MM.1S (cell line): ENCODE results near the gene PTPRA.

Experiments
- DNase-seq: peaks from one replicate; pipeline ENCODE4 v3.0.0-alpha.2; 2015
- H2AFZ ChIP-seq: fragments of 300-600 bp; sonication (generic); 2 replicates; pipeline ENCODE4 v1.6.0; 2016; ENCODE audit warnings: antibody characterized with exemption, low read length
- H3F3A ChIP-seq: fragments of 300-600 bp; sonication (generic); 2 replicates; pipeline ENCODE4 v1.6.1; 2016; ENCODE audit warnings: mild to moderate bottlenecking, antibody characterized with exemption, low read length, moderate library complexity, mixed read lengths; ENCODE audit not compliant: insufficient read depth
- H3K27ac ChIP-seq: fragments of 300-600 bp; sonication (generic); 2 replicates; pipeline ENCODE4 v1.5.1; 2016; ENCODE audit warnings: mild to moderate bottlenecking, low read length
- H3K27me3 ChIP-seq: fragments of 300-600 bp; sonication (generic); replicated peaks from 2 replicates; pipeline ENCODE4 v1.6.0; 2016; ENCODE audit warnings: low read length; ENCODE audit not compliant: insufficient read depth
- H3K36me3 ChIP-seq: fragments of 300-600 bp; sonication (generic); replicated peaks from 2 replicates; pipeline ENCODE4 v1.6.1; 2016; ENCODE audit warnings: mild to moderate bottlenecking, low read length, mixed read lengths; ENCODE audit not compliant: insufficient read depth
- H3K4me1 ChIP-seq: fragments of 300-600 bp; sonication (generic); 2 replicates; pipeline ENCODE4 v1.6.1; 2016; ENCODE audit warnings: low read length, mixed read lengths
- H3K4me2 ChIP-seq: fragments of 300-600 bp; sonication (generic); 2 replicates; pipeline ENCODE4 v1.6.0; 2016; ENCODE audit warnings: low read depth, low read length
- H3K4me3 ChIP-seq: fragments of 300-600 bp; sonication (generic); 2 replicates; pipeline ENCODE4 v1.5.1; 2016; ENCODE audit warnings: low read length, mixed read lengths
- H3K79me2 ChIP-seq: fragments of 300-600 bp; sonication (generic); 2 replicates; pipeline ENCODE4 v1.6.1; 2016; ENCODE audit warnings: mixed run types, low read length, mixed read lengths
- H3K9ac ChIP-seq: fragments of 300-600 bp; sonication (generic); 2 replicates; pipeline ENCODE4 v1.6.1; 2016; ENCODE audit warnings: low read length, mixed read lengths
- H3K9me2 ChIP-seq: fragments of 300-600 bp; sonication (generic); replicated peaks from 2 replicates; pipeline ENCODE4 v1.6.1; 2016; ENCODE audit warnings: mild to moderate bottlenecking, low read length, mixed read lengths; ENCODE audit not compliant: insufficient read depth
- H3K9me3 ChIP-seq: fragments of 300-600 bp; sonication (generic); replicated peaks from 2 replicates; pipeline ENCODE4 v1.6.1; 2016; ENCODE audit warnings: mild to moderate bottlenecking, low read length, mixed read lengths; ENCODE audit not compliant: insufficient read depth
- H4K20me1 ChIP-seq: fragments of 300-600 bp; sonication (generic); 2 replicates; pipeline ENCODE4 v1.6.1; 2016; ENCODE audit warnings: mild to moderate bottlenecking, low read length, moderate library complexity, mixed read lengths; ENCODE audit not compliant: insufficient read depth
- EZH2 ChIP-seq: fragments of 300-600 bp; sonication (generic); optimal IDR thresholded peaks from 2 replicates; pipeline ENCODE3; 2017; ENCODE audit warnings: low read depth, mild to moderate bottlenecking, antibody characterized with exemption, low read length, mixed read lengths
- EZH2phosphoT487 ChIP-seq: fragments of 300-600 bp; sonication (generic); IDR thresholded peaks from 2 replicates; pipeline ENCODE4 v1.6.1; 2018; ENCODE audit warnings: antibody characterized with exemption, low read length
- TF ChIP-seq, protein P1 (sequence below): fragments of 300-600 bp; sonication (generic); IDR thresholded peaks from 2 replicates; pipeline ENCODE4 v1.5.1; 2016; ENCODE audit warnings: antibody characterized with exemption, low read length, mixed read lengths

Gene PTPRA

DNA sequence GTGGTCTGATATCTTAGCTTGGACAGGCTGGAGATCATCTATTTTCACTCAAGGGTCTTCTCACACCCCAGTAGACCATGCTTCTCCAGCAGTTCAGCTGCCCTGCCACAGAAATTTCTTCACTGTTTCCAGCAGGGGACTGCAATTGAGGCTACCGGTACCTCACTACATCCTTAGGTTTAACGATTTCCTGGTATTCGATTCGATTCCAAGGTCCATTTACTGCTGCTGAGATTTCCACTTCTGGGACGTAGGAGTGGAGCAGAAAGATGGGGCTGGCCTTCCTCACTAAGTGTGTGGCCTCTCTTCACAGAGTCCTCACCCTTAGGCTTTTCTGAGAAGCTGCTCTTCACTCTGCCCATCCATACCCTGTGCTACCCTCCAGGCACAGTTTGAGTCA, 26.6 kb upstream of the PTPRA start:
- Histone ChIP-seq H3F3A (no peaks in the 10 kb centered on the region), H2AFZ (no peak overlapping the region), H3K4me3 (no peak overlapping the region), H3K27me3 (no peaks in the 10 kb centered on the region), H3K79me2 (peaks cover under 1% of the 10 kb centered on the region), H3K9ac (no peak overlapping the region), H3K4me2 (no peak overlapping the region), H4K20me1 (no peaks in the 10 kb centered on the region), H3K4me1 (no peaks in the 10 kb centered on the region), H3K27ac (no peak overlapping the region), H3K9me2 (no peaks in the 10 kb centered on the region), H3K9me3 (no peaks in the 10 kb centered on the region), H3K36me3 (no peaks in the 10 kb centered on the region)
- TF ChIP-seq, protein P1, sequence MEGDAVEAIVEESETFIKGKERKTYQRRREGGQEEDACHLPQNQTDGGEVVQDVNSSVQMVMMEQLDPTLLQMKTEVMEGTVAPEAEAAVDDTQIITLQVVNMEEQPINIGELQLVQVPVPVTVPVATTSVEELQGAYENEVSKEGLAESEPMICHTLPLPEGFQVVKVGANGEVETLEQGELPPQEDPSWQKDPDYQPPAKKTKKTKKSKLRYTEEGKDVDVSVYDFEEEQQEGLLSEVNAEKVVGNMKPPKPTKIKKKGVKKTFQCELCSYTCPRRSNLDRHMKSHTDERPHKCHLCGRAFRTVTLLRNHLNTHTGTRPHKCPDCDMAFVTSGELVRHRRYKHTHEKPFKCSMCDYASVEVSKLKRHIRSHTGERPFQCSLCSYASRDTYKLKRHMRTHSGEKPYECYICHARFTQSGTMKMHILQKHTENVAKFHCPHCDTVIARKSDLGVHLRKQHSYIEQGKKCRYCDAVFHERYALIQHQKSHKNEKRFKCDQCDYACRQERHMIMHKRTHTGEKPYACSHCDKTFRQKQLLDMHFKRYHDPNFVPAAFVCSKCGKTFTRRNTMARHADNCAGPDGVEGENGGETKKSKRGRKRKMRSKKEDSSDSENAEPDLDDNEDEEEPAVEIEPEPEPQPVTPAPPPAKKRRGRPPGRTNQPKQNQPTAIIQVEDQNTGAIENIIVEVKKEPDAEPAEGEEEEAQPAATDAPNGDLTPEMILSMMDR, result no peak
- TF ChIP-seq EZH2phosphoT487 (no peak), EZH2 (no peak)
- DNase-seq, result no peak

DNA sequence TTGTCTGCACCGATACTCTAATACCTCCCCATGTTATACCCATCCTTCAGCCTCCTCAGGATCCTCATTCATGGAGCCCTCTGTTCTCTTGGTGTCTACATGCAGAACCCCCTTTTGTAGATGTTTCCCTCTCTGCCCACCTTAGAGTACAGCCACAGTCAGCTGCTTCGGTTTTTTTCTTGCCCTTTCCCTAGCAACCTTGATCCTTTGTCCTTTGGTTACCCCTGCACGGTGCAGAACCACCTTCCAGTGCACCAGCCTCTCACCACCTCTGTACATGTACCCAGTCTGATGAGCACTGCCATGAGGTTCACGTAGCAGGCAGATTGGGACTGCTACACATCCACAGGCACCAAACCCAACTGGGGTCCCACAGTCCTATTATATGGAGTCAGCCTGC, 25.5 kb upstream of the PTPRA start:
- no peak overlapping the region for H2AFZ ChIP-seq
- TF ChIP-seq EZH2phosphoT487 (no peak), EZH2 (no peak)
- TF ChIP-seq, protein P1, result no peak

DNA sequence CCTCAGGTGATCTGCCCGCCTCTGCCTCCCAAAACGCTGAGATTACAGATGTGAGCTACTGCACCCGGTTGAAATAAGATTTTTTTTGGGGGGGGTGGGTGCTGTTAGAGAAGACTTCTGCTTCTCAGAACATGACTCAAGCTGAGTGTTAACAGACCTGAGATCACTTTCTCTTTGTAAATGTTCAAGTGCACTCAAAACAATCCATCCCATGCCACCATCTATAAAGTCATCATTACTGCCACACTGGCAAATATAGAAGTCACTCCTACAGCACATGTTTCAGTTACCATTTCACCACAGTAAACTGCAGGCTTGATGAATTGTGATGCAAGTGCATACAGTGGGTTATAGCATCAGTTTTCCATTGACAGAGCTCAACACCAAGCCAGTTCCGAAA, 23.8 kb upstream of the PTPRA start:
- H3K4me1 ChIP-seq, result no peaks in the 10 kb centered on the region
- H3K27me3 ChIP-seq, result no peaks in the 10 kb centered on the region
- no peaks in the 10 kb centered on the region for H3K9me2 ChIP-seq
- H2AFZ ChIP-seq, result no peak overlapping the region
- no peak overlapping the region for H3K4me2 ChIP-seq
- H4K20me1 ChIP-seq, result no peaks in the 10 kb centered on the region
- H3K27ac ChIP-seq, result no peak overlapping the region
- no peaks in the 10 kb centered on the region for H3K9me3 ChIP-seq
- no peak for DNase-seq
- H3K9ac ChIP-seq, result no peak overlapping the region
- H3K79me2 ChIP-seq, result no peaks in the 10 kb centered on the region
- H3K4me3 ChIP-seq, result no peak overlapping the region
- TF ChIP-seq EZH2, result no peak
- no peak for TF ChIP-seq EZH2phosphoT487
- TF ChIP-seq, protein P1, result no peak
- no peaks in the 10 kb centered on the region for H3F3A ChIP-seq
- H3K36me3 ChIP-seq, result no peaks in the 10 kb centered on the region

More for the DNA sequence above, 25.5 kb upstream of the PTPRA start:
- Histone ChIP-seq H4K20me1 (no peaks in the 10 kb centered on the region), H3K4me2 (no peak overlapping the region), H3K9me2 (no peaks in the 10 kb centered on the region), H3K4me1 (no peaks in the 10 kb centered on the region), H3K9me3 (no peaks in the 10 kb centered on the region), H3K36me3 (no peaks in the 10 kb centered on the region), H3K79me2 (no peaks in the 10 kb centered on the region), H3K4me3 (no peak overlapping the region), H3K27ac (no peak overlapping the region), H3F3A (no peaks in the 10 kb centered on the region), H3K27me3 (no peaks in the 10 kb centered on the region), H3K9ac (no peak overlapping the region)
- DNase-seq, result no peak
